SK-N-MC (cell line): ENCODE results near the gene RAB6B.

Source experiments
- DNase-seq: peaks from one replicate; pipeline ENCODE4 v3.0.0-alpha.2; 2011; ENCODE audit warnings: low read depth, low spot score
- H3K27ac ChIP-seq: fragments of 200-600 bp; sonication (generic); 2 replicates; pipeline ENCODE4 v1.5.1; 2016; ENCODE audit warnings: mixed run types
- H3K36me3 ChIP-seq: fragments of 200-600 bp; sonication (generic); 2 replicates; pipeline ENCODE4 v1.6.1; 2017; ENCODE audit warnings: antibody characterized with exemption, low read length, mixed read lengths; ENCODE audit not compliant: insufficient read depth
- H3K4me3 ChIP-seq: fragments of 200-600 bp; sonication (generic); 2 replicates; pipeline ENCODE4 v1.5.1; 2016
- H3K9ac ChIP-seq: fragments of 200-600 bp; sonication (generic); 2 replicates; pipeline ENCODE4 v1.8.0; 2017; ENCODE audit warnings: mixed run types, mixed read lengths; ENCODE audit not compliant: insufficient read length
- H3K9me3 ChIP-seq: fragments of 200-600 bp; sonication (generic); 2 replicates; pipeline ENCODE4 v1.6.1; 2017; ENCODE audit warnings: low read depth, mild to moderate bottlenecking, antibody characterized with exemption, low read length, moderate library complexity, mixed read lengths
- EZH2 ChIP-seq: fragments of 200-600 bp; sonication (generic); IDR thresholded peaks from one replicate; pipeline ENCODE4 v1.6.1; 2017; ENCODE audit warnings: antibody characterized with exemption
- FOXP2 ChIP-seq: optimal IDR thresholded peaks from 2 replicates; pipeline ENCODE3; 2011; ENCODE audit warnings: mild to moderate bottlenecking, moderate library complexity; ENCODE audit not compliant: insufficient read depth; ENCODE audit errors: extremely low read length, control extremely low read depth
- POLR2AphosphoS5 ChIP-seq: IDR thresholded peaks from 2 replicates; pipeline ENCODE4 v1.6.1; 2012; ENCODE audit warnings: mild to moderate bottlenecking, low read depth, low read length, borderline replicate concordance

Gene RAB6B

DNA sequence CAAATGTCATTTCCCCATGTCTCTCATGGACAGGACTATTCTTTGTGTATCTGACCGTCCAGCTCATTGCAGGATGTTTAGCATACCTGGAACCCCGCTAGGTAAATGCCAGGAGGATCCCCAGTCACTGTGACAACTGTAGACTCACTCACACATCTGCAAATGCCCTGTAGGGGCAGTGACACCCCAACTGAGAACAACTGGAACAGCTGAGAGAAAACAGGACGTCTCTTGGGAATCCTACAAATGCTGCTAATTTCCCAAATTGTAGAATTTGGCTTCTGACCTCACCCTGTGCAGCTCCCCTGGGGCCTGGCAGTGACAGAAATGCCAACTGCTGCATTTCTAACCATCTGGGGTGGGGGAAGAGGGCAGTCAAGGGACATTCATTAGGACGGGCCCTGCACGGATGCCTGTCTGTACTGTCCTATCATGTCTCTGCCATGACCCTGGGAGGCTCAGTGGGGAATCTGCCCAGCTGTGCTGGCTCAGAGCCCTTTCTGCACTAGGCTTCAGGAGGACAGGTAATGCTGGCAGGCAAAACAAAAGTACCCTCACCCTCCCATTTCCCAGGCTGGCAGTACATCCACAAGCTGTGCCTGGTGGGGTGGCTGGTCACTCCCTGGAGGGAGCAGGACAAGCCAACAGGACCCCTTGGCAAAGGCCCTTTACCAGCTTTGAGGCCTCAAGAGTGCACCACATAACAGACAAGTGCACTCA is 30.4 kb downstream of the RAB6B start:
- no peak overlapping the region for H3K27ac ChIP-seq
- H3K9me3 ChIP-seq, result no peaks in the 10 kb centered on the region
- TF ChIP-seq POLR2AphosphoS5 (no peak), FOXP2 (no peak), EZH2 (no peak)
- DNase-seq, result no peak
- H3K36me3 ChIP-seq, result no peaks in the 10 kb centered on the region
- no peak overlapping the region for H3K9ac ChIP-seq
- no peak overlapping the region for H3K4me3 ChIP-seq

- H3K4me3 ChIP-seq, result no peak overlapping the region
- no peak overlapping the region for H3K27ac ChIP-seq
- H3K9ac ChIP-seq, result no peak overlapping the region
- no peaks in the 10 kb centered on the region for H3K9me3 ChIP-seq
- TF ChIP-seq FOXP2, result no peak
- no peak for TF ChIP-seq EZH2
- no peak for TF ChIP-seq POLR2AphosphoS5
- DNase-seq, result no peak
- H3K36me3 ChIP-seq, result no peaks in the 10 kb centered on the region
These were observed 31.1 kb downstream of the RAB6B start for GRCh38 chr3:133864616-133865015.

- DNase-seq, result no peak
- no peak for TF ChIP-seq POLR2AphosphoS5
- TF ChIP-seq FOXP2, result no peak
- no peak for TF ChIP-seq EZH2
These were observed 31.8 kb downstream of the RAB6B start for GRCh38 chr3:133863911-133864310.

GRCh38 chr3:133862161-133862560 is 33.5 kb downstream of the RAB6B start:
- no peaks in the 10 kb centered on the region for H3K9me3 ChIP-seq
- no peak overlapping the region for H3K4me3 ChIP-seq
- TF ChIP-seq EZH2 (no peak), FOXP2 (no peak), POLR2AphosphoS5 (no peak)
- no peak overlapping the region for H3K9ac ChIP-seq
- no peak overlapping the region for H3K27ac ChIP-seq
- no peak for DNase-seq
- no peaks in the 10 kb centered on the region for H3K36me3 ChIP-seq

More at GRCh38 chr3:133863911-133864310, 31.8 kb downstream of the RAB6B start:
- no peak overlapping the region for H3K27ac ChIP-seq
- H3K9ac ChIP-seq, result no peak overlapping the region
- H3K4me3 ChIP-seq, result no peak overlapping the region
- H3K9me3 ChIP-seq, result no peaks in the 10 kb centered on the region
- no peaks in the 10 kb centered on the region for H3K36me3 ChIP-seq

- Histone ChIP-seq H3K27ac (no peak overlapping the region), H3K9me3 (no peaks in the 10 kb centered on the region), H3K36me3 (no peaks in the 10 kb centered on the region), H3K4me3 (no peak overlapping the region), H3K9ac (no peak overlapping the region)
- TF ChIP-seq EZH2, result no peak
- TF ChIP-seq POLR2AphosphoS5, result no peak
- no peak for TF ChIP-seq FOXP2
- DNase-seq, result no peak
These were observed 35.2 kb downstream of the RAB6B start for GRCh38 chr3:133860519-133860918.

GRCh38 chr3:133859381-133860234 is 36.1 kb downstream of the RAB6B start:
- H3K36me3 ChIP-seq, result no peaks in the 10 kb centered on the region
- no peak overlapping the region for H3K4me3 ChIP-seq
- DNase-seq, result no peak
- H3K27ac ChIP-seq, result no peak overlapping the region
- TF ChIP-seq FOXP2, result no peak
- TF ChIP-seq EZH2, result no peak
- H3K9me3 ChIP-seq, result no peaks in the 10 kb centered on the region
- H3K9ac ChIP-seq, result no peak overlapping the region

GRCh38 chr3:133857767-133858166 is 37.9 kb downstream of the RAB6B start:
- no peak overlapping the region for H3K27ac ChIP-seq
- no peaks in the 10 kb centered on the region for H3K9me3 ChIP-seq
- TF ChIP-seq EZH2 (no peak), POLR2AphosphoS5 (no peak), FOXP2 (no peak)
- H3K36me3 ChIP-seq, result no peaks in the 10 kb centered on the region
- H3K9ac ChIP-seq, result no peak overlapping the region
- no peak for DNase-seq
- H3K4me3 ChIP-seq, result no peak overlapping the region

GRCh38 chr3:133856316-133856715 is 39.4 kb downstream of the RAB6B start:
- Histone ChIP-seq H3K9ac (no peak overlapping the region), H3K27ac (no peak overlapping the region), H3K36me3 (no peaks in the 10 kb centered on the region), H3K9me3 (no peaks in the 10 kb centered on the region), H3K4me3 (no peak overlapping the region)
- no peak for TF ChIP-seq POLR2AphosphoS5
- no peak for TF ChIP-seq FOXP2
- TF ChIP-seq EZH2, result no peak
- no peak for DNase-seq
